BLaER1 treated with 17β-estradiol and CSF1 and Interleukin-3, amounts not matched to agents 10 nM and 100 nM (cell line): ENCODE measurements around the gene CERS6.
"Not testable (repeated sequence)": the region's sequence is repeated elsewhere in the genome, so short reads cannot be mapped to it uniquely, and the experiment has no call there.

Experiments used
- H3K27ac ChIP-seq, 11 experiments: shearing (Covaris generic); formaldehyde crosslinking; 2 replicates each; pipeline ENCODE4 v1.8.1; 2022
- H3K27me3 ChIP-seq, 11 experiments: shearing (Covaris generic); formaldehyde crosslinking; 2 replicates each; pipeline ENCODE4 v1.8.1; 2022
- H3K36me3 ChIP-seq, 11 experiments: shearing (Covaris generic); formaldehyde crosslinking; 2 replicates each; pipeline ENCODE4 v1.8.1; 2022
- H3K4me1 ChIP-seq, 10 experiments: shearing (Covaris generic); formaldehyde crosslinking; 2 replicates each; pipeline ENCODE4 v1.8.1; 2022
- H3K4me2 ChIP-seq, 11 experiments: shearing (Covaris generic); formaldehyde crosslinking; 2 replicates each; pipeline ENCODE4 v1.8.1; 2022
- H3K4me3 ChIP-seq, 10 experiments: shearing (Covaris generic); formaldehyde crosslinking; 2 replicates each; pipeline ENCODE4 v1.8.1; 2022
- H3K9ac ChIP-seq, 11 experiments: shearing (Covaris generic); formaldehyde crosslinking; 2 replicates each; pipeline ENCODE4 v1.8.1; 2022
- H3K9me3 ChIP-seq, 11 experiments: shearing (Covaris generic); formaldehyde crosslinking; replicated peaks in 1 of 11; 2 replicates each; pipeline ENCODE4 v1.8.1; 2022
- H4K20me1 ChIP-seq, 11 experiments: shearing (Covaris generic); formaldehyde crosslinking; 2 replicates each; pipeline ENCODE4 v1.8.1; 2022
- Cebpa-rat ChIP-seq, 11 experiments: shearing (Covaris generic); IDR thresholded peaks; 2 replicates each; pipeline ENCODE4 v1.8.1; 2022

The CERS6 gene

DNA sequence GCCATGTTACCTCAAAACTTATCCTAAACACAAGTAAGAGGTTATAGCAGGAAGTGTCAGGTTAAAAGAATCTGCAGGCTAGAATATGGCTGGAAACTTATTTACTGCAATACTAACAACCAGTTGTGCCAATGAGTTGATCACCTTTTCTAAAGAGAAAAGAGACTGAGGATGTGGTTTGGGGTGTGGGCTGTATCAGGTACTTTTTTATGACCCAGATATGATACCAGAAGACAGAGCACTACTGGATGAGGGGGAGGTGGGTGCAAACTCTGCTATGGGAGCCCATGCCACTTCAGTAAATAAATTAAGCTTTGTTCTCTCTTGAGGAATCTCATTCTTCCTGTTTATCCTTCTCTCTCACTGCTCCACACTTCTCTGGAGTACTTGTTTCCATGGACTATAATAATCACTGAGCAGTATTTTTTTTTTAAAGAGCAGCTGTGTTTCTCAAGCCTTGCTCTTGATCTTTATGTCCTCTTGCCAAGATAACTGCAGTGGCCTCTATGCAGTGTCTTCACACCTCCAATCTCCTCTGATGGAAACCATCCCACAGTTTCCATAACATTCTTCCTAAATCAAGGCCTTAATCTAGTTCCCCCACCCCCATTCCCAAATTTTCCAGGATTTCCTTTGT is 295.1 kb downstream of the CERS6 start:
- H3K9me3 ChIP-seq = no peaks in the 10 kb centered on the region
- no peak overlapping the region for H3K4me3 ChIP-seq
- H3K27ac ChIP-seq = no peak overlapping the region
- H3K4me2 ChIP-seq = no peak overlapping the region
- H3K9ac ChIP-seq = no peak overlapping the region
- H3K4me1 ChIP-seq = peaks cover under 1 to 10% (median 6%) of the 10 kb centered on the region in 10 experiments; a peak in 18 of 20 replicates
- H3K27me3 ChIP-seq = no peaks in the 10 kb centered on the region
- no peak for TF ChIP-seq Cebpa-rat (IDR thresholded peaks at IDR 0.05)
- peaks cover 24 to 78% (median 51%) of the 10 kb centered on the region in 11 experiments for H3K36me3 ChIP-seq
- 0 out of 22 replicates have a peak, but pooled peaks cover 0 to 12% (median 0%) of the 10 kb centered on the region in 11 experiments for H4K20me1 ChIP-seq

GRCh38 chr2:168752361-168752760 is 296.3 kb downstream of the CERS6 start:
- H3K4me1 ChIP-seq = peaks cover 12 to 21% (median 17%) of the 10 kb centered on the region in 10 experiments
- H3K9me3 ChIP-seq = no peaks in the 10 kb centered on the region
- H4K20me1 ChIP-seq = peaks cover 0 to 12% (median 0%) of the 10 kb centered on the region in 11 experiments; a peak in 1 of 22 replicates
- H3K27me3 ChIP-seq = no peaks in the 10 kb centered on the region
- H3K4me2 ChIP-seq = no peak overlapping the region
- TF ChIP-seq Cebpa-rat (IDR thresholded peaks at IDR 0.05) = no peak
- H3K27ac ChIP-seq = no peak overlapping the region
- peaks cover 24 to 77% (median 54%) of the 10 kb centered on the region in 11 experiments for H3K36me3 ChIP-seq
- H3K4me3 ChIP-seq = no peak overlapping the region
- H3K9ac ChIP-seq = no peak overlapping the region

GRCh38 chr2:168753765-168754329 is 297.8 kb downstream of the CERS6 start:
- H3K4me1 ChIP-seq = peaks cover 14 to 23% (median 21%) of the 10 kb centered on the region in 10 experiments
- H3K9ac ChIP-seq = no peak overlapping the region
- TF ChIP-seq Cebpa-rat (IDR thresholded peaks at IDR 0.05) = no peak
- H3K36me3 ChIP-seq = peaks cover 24 to 84% (median 62%) of the 10 kb centered on the region in 11 experiments
- no peak overlapping the region for H3K27ac ChIP-seq
- H4K20me1 ChIP-seq = peaks cover 0 to 12% (median 0%) of the 10 kb centered on the region in 11 experiments; a peak in 1 of 22 replicates
- H3K4me2 ChIP-seq = no peak overlapping the region
- H3K9me3 ChIP-seq = no peaks in the 10 kb centered on the region
- no peak overlapping the region for H3K4me3 ChIP-seq
- no peaks in the 10 kb centered on the region for H3K27me3 ChIP-seq

DNA sequence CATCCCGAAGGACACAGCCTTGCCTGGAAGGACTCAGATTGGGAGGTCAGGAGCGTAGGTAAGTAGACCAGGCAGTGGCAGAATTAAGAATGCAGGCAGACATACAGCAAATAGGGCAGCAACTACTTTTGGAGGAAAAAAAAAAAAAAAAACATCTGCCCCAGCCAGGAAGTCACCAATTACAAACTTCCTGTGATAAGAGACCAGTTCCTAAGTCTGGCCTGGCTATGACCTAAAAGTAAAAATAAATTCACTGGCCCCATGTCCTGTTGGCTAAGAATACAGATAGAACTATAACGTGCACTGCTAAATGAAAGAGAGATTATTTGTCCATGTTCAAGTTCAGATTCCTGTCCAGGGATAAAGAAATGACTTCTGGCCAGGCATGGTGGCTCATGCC is 301.2 kb downstream of the CERS6 start:
- peak overlapping the region; percentile 47 to 80 (median 61) for H3K4me2 ChIP-seq

GRCh38 chr2:168758970-168759820 is 303.1 kb downstream of the CERS6 start:
- Histone ChIP-seq H3K4me1 (peaks cover 20 to 31% (median 24%) of the 10 kb centered on the region in 10 experiments), H3K36me3 (peaks cover 22 to 81% (median 58%) of the 10 kb centered on the region in 11 experiments), H3K9ac (no peak overlapping the region), H3K4me2 (no peak overlapping the region), H3K4me3 (no peak overlapping the region), H3K9me3 (peaks cover 0 to 15% (median 10%) of the 10 kb centered on the region in 11 experiments; a peak in 18 of 22 replicates), H3K27ac (no peak overlapping the region), H4K20me1 (no peaks in the 10 kb centered on the region; a peak in 1 of 22 replicates), H3K27me3 (no peaks in the 10 kb centered on the region)
- TF ChIP-seq Cebpa-rat (IDR thresholded peaks at IDR 0.05) = no peak

More for the DNA sequence above, 301.2 kb downstream of the CERS6 start:
- Histone ChIP-seq H3K4me3 (no peak overlapping the region), H3K27ac (peak overlapping the region in 1 of 11 experiments; percentile 9; a peak in 1 of 22 replicates), H3K9me3 (no peaks in the 10 kb centered on the region), H3K36me3 (peaks cover 15 to 84% (median 59%) of the 10 kb centered on the region in 11 experiments; a peak in 21 of 22 replicates), H3K27me3 (no peaks in the 10 kb centered on the region), H3K4me1 (peaks cover 20 to 31% (median 24%) of the 10 kb centered on the region in 10 experiments), H3K9ac (no peak overlapping the region), H4K20me1 (peaks cover 0 to 3% (median 0%) of the 10 kb centered on the region in 11 experiments; a peak in 1 of 22 replicates)
- no peak for TF ChIP-seq Cebpa-rat (IDR thresholded peaks at IDR 0.05)

DNA sequence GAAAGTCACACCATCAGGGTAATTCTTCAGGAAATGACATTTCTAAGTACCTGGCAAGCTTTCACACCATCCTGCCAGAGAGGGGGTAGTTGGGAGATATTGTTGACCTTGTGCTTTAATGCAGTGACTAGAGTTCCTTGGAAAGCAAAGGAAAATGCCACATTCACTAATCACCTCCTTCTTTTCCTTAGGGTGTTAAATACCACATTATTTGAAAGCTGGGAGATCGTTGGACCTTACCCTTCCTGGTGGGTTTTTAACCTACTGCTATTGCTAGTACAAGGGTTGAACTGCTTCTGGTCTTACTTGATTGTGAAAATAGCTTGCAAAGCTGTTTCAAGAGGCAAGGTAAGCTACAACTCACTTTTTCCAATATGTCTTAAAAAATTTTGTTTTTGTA is 309.3 kb downstream of the CERS6 start:
- Histone ChIP-seq H3K4me2 (no peak overlapping the region), H3K9ac (no peak overlapping the region), H3K36me3 (peaks cover 64 to 88% (median 74%) of the 10 kb centered on the region in 11 experiments), H3K4me3 (no peak overlapping the region), H3K9me3 (peaks cover 0 to 31% (median 19%) of the 10 kb centered on the region in 11 experiments; a peak in 18 of 22 replicates), H3K27me3 (no peaks in the 10 kb centered on the region), H3K27ac (no peak overlapping the region), H4K20me1 (no peaks in the 10 kb centered on the region), H3K4me1 (peaks cover 0 to 14% (median 8%) of the 10 kb centered on the region in 10 experiments; a peak in 10 of 20 replicates)
- TF ChIP-seq Cebpa-rat (IDR thresholded peaks at IDR 0.05) = no peak

DNA sequence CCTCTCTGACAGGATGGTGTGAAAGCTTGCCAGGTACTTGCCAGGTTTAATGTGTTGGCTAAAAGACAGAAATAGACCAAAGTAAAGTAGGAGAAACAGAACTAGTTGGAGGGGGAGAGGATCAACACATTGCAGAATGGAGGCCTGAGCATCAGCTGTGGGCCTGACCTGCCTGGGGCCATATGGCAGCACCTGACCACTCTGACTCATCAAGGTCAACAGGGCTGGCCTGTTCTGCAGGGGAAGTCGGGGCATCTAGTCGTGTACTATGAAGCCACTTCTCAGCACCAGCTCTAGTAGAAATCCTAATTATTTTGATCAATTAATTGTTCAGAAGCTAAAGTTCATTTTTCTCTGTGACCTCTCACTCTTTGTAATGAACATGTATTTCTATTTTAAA is 310.5 kb downstream of the CERS6 start:
- no peaks in the 10 kb centered on the region for H3K27me3 ChIP-seq
- peaks cover 0 to 31% (median 19%) of the 10 kb centered on the region in 11 experiments; a peak in 18 of 22 replicates for H3K9me3 ChIP-seq
- no peaks in the 10 kb centered on the region for H4K20me1 ChIP-seq
- H3K4me3 ChIP-seq = no peak overlapping the region
- no peak for TF ChIP-seq Cebpa-rat (IDR thresholded peaks at IDR 0.05)
- no peak overlapping the region for H3K27ac ChIP-seq
- peaks cover 0 to 11% (median 7%) of the 10 kb centered on the region in 10 experiments; a peak in 10 of 20 replicates for H3K4me1 ChIP-seq
- H3K36me3 ChIP-seq = peaks cover 64 to 91% (median 84%) of the 10 kb centered on the region in 11 experiments
- H3K9ac ChIP-seq = no peak overlapping the region
- no peak overlapping the region for H3K4me2 ChIP-seq

GRCh38 chr2:168767258-168767657 is 311.2 kb downstream of the CERS6 start:
- Histone ChIP-seq H3K9ac (no peak overlapping the region), H3K27ac (no peak overlapping the region), H3K4me2 (no peak overlapping the region; a peak in 1 of 22 replicates), H4K20me1 (no peaks in the 10 kb centered on the region), H3K9me3 (peaks cover 0 to 31% (median 19%) of the 10 kb centered on the region in 11 experiments; a peak in 18 of 22 replicates), H3K4me1 (peaks cover 0 to 5% (median under 1%) of the 10 kb centered on the region in 10 experiments; a peak in 5 of 20 replicates), H3K36me3 (peaks cover 64 to 97% (median 90%) of the 10 kb centered on the region in 11 experiments), H3K4me3 (no peak overlapping the region), H3K27me3 (no peaks in the 10 kb centered on the region)
- TF ChIP-seq Cebpa-rat (IDR thresholded peaks at IDR 0.05) = no peak

DNA sequence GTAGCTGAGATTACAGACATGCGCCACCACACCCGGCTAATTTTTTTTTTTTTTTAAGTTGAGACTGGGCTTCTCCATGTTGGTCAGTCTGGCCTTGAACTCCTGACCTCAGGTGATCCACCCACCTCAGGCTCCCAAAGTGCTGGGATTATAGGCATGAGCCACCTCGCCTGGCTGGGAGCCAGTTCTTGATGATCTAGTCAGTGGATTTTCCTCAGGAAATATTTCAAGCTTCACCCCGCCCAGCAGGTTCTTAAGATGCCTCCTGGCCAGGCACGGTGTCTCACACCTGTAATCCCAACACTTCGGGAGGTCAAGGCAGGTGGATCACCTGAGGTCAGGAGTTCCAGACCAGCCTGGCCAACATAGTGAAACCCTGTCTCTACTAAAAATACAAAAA is 312.3 kb downstream of the CERS6 start:
- H3K4me3 ChIP-seq, H3K4me1 ChIP-seq, H3K27me3 ChIP-seq, H3K4me2 ChIP-seq, H4K20me1 ChIP-seq, H3K27ac ChIP-seq, H3K9ac ChIP-seq: not testable (repeated sequence)
- Histone ChIP-seq H3K36me3 (peaks cover 72 to 99% (median 92%) of the 10 kb centered on the region in 11 experiments), H3K9me3 (peaks cover 0 to 28% (median 18%) of the 10 kb centered on the region in 11 experiments; a peak in 18 of 22 replicates)
